Measurements from ENCODE around the gene GAL.

Gene GAL

DNA sequence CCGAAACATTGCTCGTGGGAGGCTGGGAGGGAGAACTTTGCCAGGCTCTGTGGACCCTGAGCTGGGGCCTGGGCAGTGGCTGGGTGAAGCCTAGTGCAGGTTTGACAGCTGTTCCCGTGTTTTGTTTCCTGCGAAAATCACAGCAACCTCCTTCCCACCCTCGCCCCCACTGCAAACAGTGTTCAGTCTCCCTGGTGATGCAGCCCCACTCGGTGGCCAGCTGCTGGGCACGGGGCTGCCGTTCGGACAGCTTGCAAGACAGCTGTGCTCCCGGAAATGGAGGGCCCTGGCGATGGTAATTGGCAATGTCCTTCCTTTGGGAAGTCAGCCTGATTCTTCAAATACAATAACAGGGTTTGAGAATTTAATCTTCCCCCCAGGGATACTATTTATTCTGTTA lies 10.4 kb upstream of the GAL start:
- peak; percentile 21 for DNase-seq (ENCODE audit: low spot score)

DNA sequence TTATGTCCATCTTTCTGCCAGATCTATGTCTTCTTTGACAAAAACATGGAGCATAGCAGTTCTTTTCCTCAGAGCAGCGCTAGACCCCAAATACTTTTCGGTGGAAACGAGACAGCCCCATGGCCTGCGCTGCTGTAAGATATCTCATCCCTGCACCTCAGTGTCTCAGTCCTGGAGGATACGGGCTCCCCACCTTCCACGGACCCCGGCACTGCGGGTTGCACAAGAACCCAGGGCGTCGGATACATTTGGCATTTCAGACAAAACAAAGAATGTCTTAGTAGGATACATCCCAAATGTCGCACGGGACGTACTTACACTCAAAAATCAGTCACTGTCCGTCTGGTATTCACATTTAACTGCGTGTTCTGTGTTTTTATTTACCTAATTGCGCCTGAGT lies 9.9 kb upstream of the GAL start:
- H3K9me3 ChIP-seq (ENCODE audit: severe bottlenecking) = no peaks in the 10 kb centered on the region
- DNase-seq (ENCODE audit: low spot score) (peak; percentile 20), ATAC-seq (ENCODE audit: low read depth) (no peak)
- H3K4me3 ChIP-seq (ENCODE audit: severe bottlenecking) = no peak overlapping the region
- no peaks in the 10 kb centered on the region for H3K27me3 ChIP-seq (ENCODE audit: insufficient read depth, poor library complexity, severe bottlenecking)
- H3K4me1 ChIP-seq (ENCODE audit: insufficient read depth, poor library complexity, severe bottlenecking) = no peaks in the 10 kb centered on the region
- TF ChIP-seq, protein P1, sequence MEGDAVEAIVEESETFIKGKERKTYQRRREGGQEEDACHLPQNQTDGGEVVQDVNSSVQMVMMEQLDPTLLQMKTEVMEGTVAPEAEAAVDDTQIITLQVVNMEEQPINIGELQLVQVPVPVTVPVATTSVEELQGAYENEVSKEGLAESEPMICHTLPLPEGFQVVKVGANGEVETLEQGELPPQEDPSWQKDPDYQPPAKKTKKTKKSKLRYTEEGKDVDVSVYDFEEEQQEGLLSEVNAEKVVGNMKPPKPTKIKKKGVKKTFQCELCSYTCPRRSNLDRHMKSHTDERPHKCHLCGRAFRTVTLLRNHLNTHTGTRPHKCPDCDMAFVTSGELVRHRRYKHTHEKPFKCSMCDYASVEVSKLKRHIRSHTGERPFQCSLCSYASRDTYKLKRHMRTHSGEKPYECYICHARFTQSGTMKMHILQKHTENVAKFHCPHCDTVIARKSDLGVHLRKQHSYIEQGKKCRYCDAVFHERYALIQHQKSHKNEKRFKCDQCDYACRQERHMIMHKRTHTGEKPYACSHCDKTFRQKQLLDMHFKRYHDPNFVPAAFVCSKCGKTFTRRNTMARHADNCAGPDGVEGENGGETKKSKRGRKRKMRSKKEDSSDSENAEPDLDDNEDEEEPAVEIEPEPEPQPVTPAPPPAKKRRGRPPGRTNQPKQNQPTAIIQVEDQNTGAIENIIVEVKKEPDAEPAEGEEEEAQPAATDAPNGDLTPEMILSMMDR (IDR thresholded peaks at IDR 0.05; ENCODE audit: poor library complexity, severe bottlenecking) = no peak
- no peaks in the 10 kb centered on the region for H3K36me3 ChIP-seq (ENCODE audit: low read depth)
- H3K27ac ChIP-seq (ENCODE audit: poor library complexity, severe bottlenecking) = no peak overlapping the region

More for the DNA sequence above, 10.4 kb upstream of the GAL start:
- TF ChIP-seq, protein P1 (IDR thresholded peaks at IDR 0.05; ENCODE audit: poor library complexity, severe bottlenecking) = no peak
- no peaks in the 10 kb centered on the region for H3K27me3 ChIP-seq (ENCODE audit: insufficient read depth, poor library complexity, severe bottlenecking)
- H3K9me3 ChIP-seq (ENCODE audit: severe bottlenecking) = no peaks in the 10 kb centered on the region
- no peak overlapping the region for H3K4me3 ChIP-seq (ENCODE audit: severe bottlenecking)
- no peaks in the 10 kb centered on the region for H3K4me1 ChIP-seq (ENCODE audit: insufficient read depth, poor library complexity, severe bottlenecking)
- no peak for ATAC-seq (ENCODE audit: low read depth)
- no peaks in the 10 kb centered on the region for H3K36me3 ChIP-seq (ENCODE audit: low read depth)
- no peak overlapping the region for H3K27ac ChIP-seq (ENCODE audit: poor library complexity, severe bottlenecking)

DNA sequence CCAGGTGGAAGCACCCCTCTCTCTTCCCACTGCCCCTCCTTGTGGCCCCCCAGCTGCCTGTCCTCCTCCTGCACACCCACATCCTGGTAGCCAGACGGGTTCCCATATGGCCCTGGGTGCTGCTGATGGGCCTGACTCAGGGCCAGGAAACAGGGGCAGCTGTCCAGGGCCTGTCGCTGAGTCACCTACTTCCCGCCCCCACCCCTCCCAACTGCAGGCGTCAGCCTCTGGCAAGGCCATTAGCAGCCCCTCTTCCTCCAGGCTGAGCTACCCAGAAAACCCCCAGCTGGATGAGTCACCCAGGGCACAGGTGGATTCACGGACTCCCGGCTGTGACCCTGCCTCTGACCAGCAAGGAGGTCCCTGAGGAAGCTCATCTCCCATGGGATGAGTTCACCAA lies 6.9 kb upstream of the GAL start:
- DNase-seq (ENCODE audit: low spot score) (peak; percentile 74), ATAC-seq (ENCODE audit: low read depth) (peak; percentile 93)
- Histone ChIP-seq H3K36me3 (ENCODE audit: low read depth) (no peaks in the 10 kb centered on the region), H3K4me3 (ENCODE audit: severe bottlenecking) (no peak overlapping the region), H3K27me3 (ENCODE audit: insufficient read depth, poor library complexity, severe bottlenecking) (no peaks in the 10 kb centered on the region), H3K27ac (ENCODE audit: poor library complexity, severe bottlenecking) (no peak overlapping the region), H3K4me1 (ENCODE audit: insufficient read depth, poor library complexity, severe bottlenecking) (no peaks in the 10 kb centered on the region), H3K9me3 (ENCODE audit: severe bottlenecking) (no peaks in the 10 kb centered on the region)
- TF ChIP-seq, protein P1 (IDR thresholded peaks at IDR 0.05; ENCODE audit: poor library complexity, severe bottlenecking) = no peak

DNA sequence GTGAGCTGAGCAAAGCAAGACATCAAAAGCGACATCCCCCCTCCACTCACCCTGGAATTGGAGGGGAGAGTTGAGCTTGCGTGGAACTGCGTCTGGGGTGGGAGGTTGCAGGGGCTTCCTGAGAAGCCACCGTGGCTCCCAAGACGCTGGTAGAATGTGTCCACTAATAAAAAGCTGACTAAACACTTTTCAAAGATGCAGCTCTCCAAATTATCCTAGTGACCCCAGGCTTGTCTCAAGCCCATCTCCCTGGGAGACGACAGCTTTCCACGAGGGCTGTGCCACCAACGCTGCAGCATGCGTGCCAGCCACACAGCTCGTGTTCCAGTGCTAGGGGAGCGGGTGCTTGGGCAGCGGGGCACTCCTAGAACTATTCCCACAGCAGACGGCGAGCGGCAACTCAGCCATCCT lies 6.3 kb upstream of the GAL start:
- no peaks in the 10 kb centered on the region for H3K36me3 ChIP-seq (ENCODE audit: low read depth)
- H3K27ac ChIP-seq (ENCODE audit: poor library complexity, severe bottlenecking) = no peak overlapping the region
- TF ChIP-seq, protein P1 (IDR thresholded peaks at IDR 0.05; ENCODE audit: poor library complexity, severe bottlenecking) = no peak
- DNase-seq (ENCODE audit: low spot score) = no peak
- no peaks in the 10 kb centered on the region for H3K27me3 ChIP-seq (ENCODE audit: insufficient read depth, poor library complexity, severe bottlenecking)
- H3K9me3 ChIP-seq (ENCODE audit: severe bottlenecking) = no peaks in the 10 kb centered on the region
- ATAC-seq (ENCODE audit: low read depth) = no peak
- H3K4me3 ChIP-seq (ENCODE audit: severe bottlenecking) = no peak overlapping the region
- H3K4me1 ChIP-seq (ENCODE audit: insufficient read depth, poor library complexity, severe bottlenecking) = no peaks in the 10 kb centered on the region

DNA sequence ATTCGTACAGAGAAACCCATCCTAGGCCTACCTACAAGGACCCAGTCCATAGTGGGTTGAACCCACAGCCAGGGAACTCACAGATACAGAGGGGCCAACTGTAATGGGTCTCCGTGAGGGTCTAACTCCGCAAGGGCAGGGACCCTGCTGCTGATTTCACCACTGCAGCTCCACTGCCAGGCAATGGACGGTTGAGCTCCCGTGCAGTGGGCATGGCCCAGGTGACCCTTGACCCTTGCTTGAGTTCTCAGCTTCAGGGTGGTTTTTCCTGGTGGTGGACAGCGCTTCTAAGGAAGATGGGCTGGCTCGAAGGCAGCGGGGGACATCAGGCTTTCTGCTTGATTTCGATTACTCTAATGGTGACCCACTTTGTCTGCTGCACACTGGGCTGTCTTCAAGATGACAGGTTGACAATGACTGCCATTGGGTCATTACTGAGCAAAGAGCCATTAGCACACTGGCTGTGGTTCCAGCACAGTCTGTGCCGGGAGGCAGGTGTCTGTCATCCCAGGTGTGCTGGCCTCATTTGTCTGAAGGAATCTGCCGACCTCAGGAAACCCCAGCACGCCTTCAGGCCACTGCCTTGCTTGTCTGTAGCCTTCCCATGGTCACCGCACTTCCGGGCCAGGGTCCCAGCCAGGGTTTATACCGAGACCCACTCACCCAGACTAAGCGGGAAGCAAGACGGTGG lies 3.7 kb upstream of the GAL start:
- peaks cover 23% of the 10 kb centered on the region for H3K27me3 ChIP-seq (ENCODE audit: insufficient read depth, poor library complexity, severe bottlenecking)
- no peak overlapping the region for H3K4me3 ChIP-seq (ENCODE audit: severe bottlenecking)
- ATAC-seq (ENCODE audit: low read depth) (no peak), DNase-seq (ENCODE audit: low spot score) (no peak)
- no peaks in the 10 kb centered on the region for H3K4me1 ChIP-seq (ENCODE audit: insufficient read depth, poor library complexity, severe bottlenecking)
- no peaks in the 10 kb centered on the region for H3K9me3 ChIP-seq (ENCODE audit: severe bottlenecking)
- TF ChIP-seq, protein P1 (IDR thresholded peaks at IDR 0.05; ENCODE audit: poor library complexity, severe bottlenecking) = no peak
- H3K36me3 ChIP-seq (ENCODE audit: low read depth) = no peaks in the 10 kb centered on the region
- no peak overlapping the region for H3K27ac ChIP-seq (ENCODE audit: poor library complexity, severe bottlenecking)
